GM21367 (cell line): ENCODE data around the gene PDIA3.
A peak's percentile ranks its signal among the peaks of the same experiment; 100 is the strongest.
"Not testable (repeated sequence)": the region's sequence is repeated elsewhere in the genome, so short reads cannot be mapped to it uniquely, and the experiment has no call there.

Experiments
- ATAC-seq: cut with Tn5 transposase; IDR thresholded peaks from one replicate; pipeline ENCODE4 v1.9.1; 2021; ENCODE audit not compliant: unreplicated experiment

The PDIA3 gene

GRCh38 chr15:43746245-43746902, at the start of gene PDIA3:
PDIA3 (plus strand) TSS chr15:43746438; CDS start chr15:43746540, 102 bp downstream.
- peak; percentile 62 for ATAC-seq

GRCh38 chr15:43702174-43702573, 44.1 kb upstream of the PDIA3 start:
- ATAC-seq, result no peak

- ATAC-seq, result no peak
Measured at GRCh38 chr15:43702701-43703424, 43.4 kb upstream of the PDIA3 start.

- not testable (repeated sequence) for ATAC-seq
Measured at GRCh38 chr15:43710431-43711131, 35.7 kb upstream of the PDIA3 start.

GRCh38 chr15:43723151-43723550, 23.1 kb upstream of the PDIA3 start:
- no peak for ATAC-seq

GRCh38 chr15:43726306-43726705, 19.9 kb upstream of the PDIA3 start:
- ATAC-seq, result not testable (repeated sequence)

- ATAC-seq, result not testable (repeated sequence)
Measured at GRCh38 chr15:43728053-43728725, 18.0 kb upstream of the PDIA3 start.

- ATAC-seq, result peak; percentile 38
Measured at GRCh38 chr15:43735416-43735815, 10.8 kb upstream of the PDIA3 start.

- not testable (repeated sequence) for ATAC-seq
Measured at GRCh38 chr15:43746903-43747309, 668 bp downstream of the PDIA3 start.

- no peak for ATAC-seq
Measured at GRCh38 chr15:43748376-43748775, 2.1 kb downstream of the PDIA3 start.

- ATAC-seq, result peak; percentile 36
Measured at GRCh38 chr15:43749690-43750345, 3.6 kb downstream of the PDIA3 start.

GRCh38 chr15:43751885-43752284, 5.6 kb downstream of the PDIA3 start:
- no peak for ATAC-seq

GRCh38 chr15:43762824-43763223, 16.6 kb downstream of the PDIA3 start:
- no peak for ATAC-seq

- no peak for ATAC-seq
Measured at GRCh38 chr15:43763819-43764446, 17.7 kb downstream of the PDIA3 start.

GRCh38 chr15:43769584-43770228, 23.5 kb downstream of the PDIA3 start:
- ATAC-seq, result no peak

GRCh38 chr15:43771816-43772215, 25.6 kb downstream of the PDIA3 start:
- no peak for ATAC-seq

GRCh38 chr15:43772624-43773023, 26.4 kb downstream of the PDIA3 start:
- no peak for ATAC-seq

GRCh38 chr15:43774062-43774461, 27.8 kb downstream of the PDIA3 start:
- no peak for ATAC-seq

GRCh38 chr15:43775411-43775965, 29.2 kb downstream of the PDIA3 start:
- ATAC-seq, result no peak
